Measurements from ENCODE around the gene ARNT2. TPM values are rescaled to one million over a fixed set of nuclear protein-coding genes. Genes with fewer than 3 reads are reported as not detected.

Gene ARNT2
- total and polyA plus RNA-seq, 10 of the 15 experiments (the other 5 are each of a cell fraction or from before 2014, with no cell fraction given) = 0.07 to 0.49 (median 0.09) TPM; not detected in 6

GRCh38 chr15:80536231-80536630 lies 132.0 kb downstream of the ARNT2 start:
- Histone ChIP-seq H3K4me1 (ENCODE audit: control insufficient read depth, insufficient read depth, low read length) (no peaks in the 10 kb centered on the region), H3K9ac (ENCODE audit: control insufficient read depth, insufficient read depth, low read length) (no peak overlapping the region), H3K9me3 (replicated peaks; ENCODE audit: control insufficient read depth, insufficient read depth, low read length) (no peaks in the 10 kb centered on the region; the same call in 2 of the 3 replicates), H3K4me2 (ENCODE audit: control insufficient read depth, insufficient read depth) (no peak overlapping the region), H2AFZ (ENCODE audit: control insufficient read depth, low read depth, low read length) (no peak overlapping the region), H3K36me3 (ENCODE audit: control insufficient read depth in 2 of 2, insufficient read depth in 2 of 2, low read length in 1 of 2) (no peaks in the 10 kb centered on the region), H3K27ac (ENCODE audit: control insufficient read depth, insufficient read depth) (no peak overlapping the region), H3K79me2 (ENCODE audit: control insufficient read depth, insufficient read depth, low read length) (no peaks in the 10 kb centered on the region), H3K4me3 (no peak overlapping the region), H4K20me1 (ENCODE audit: control insufficient read depth, insufficient read depth) (no peaks in the 10 kb centered on the region), H3K27me3 (replicated peaks in 1 of 2; ENCODE audit: control insufficient read depth in 2 of 2, insufficient read depth in 2 of 2, low read length in 1 of 2) (no peaks in the 10 kb centered on the region; a peak in 1 of 4 replicates)
- ChIA-PET SMC1A (ENCODE audit: uncharacterized antibody, unreplicated experiment) (interaction anchor here (0.5 kb wide), 1 partner anchor 1056 kb away, joined by 3 read pairs; no protein-coding TSS in a partner anchor), RAD21 (ENCODE audit: unreplicated experiment) (no interaction called here), POLR2A (no interaction called here), CTCF (no interaction called here)
- no peak for FAIRE-seq
- intact Hi-C loops (cut with micrococcal nuclease; ENCODE audit: unreplicated experiment) = no loop called here
- TF ChIP-seq SIN3A (IDR thresholded peaks at IDR 0.05; ENCODE audit: low read depth, low read length) = no peak
- TF ChIP-seq BMI1 (IDR thresholded peaks at IDR 0.05; ENCODE audit: borderline replicate concordance) = no peak
- no peak for TF ChIP-seq DPF2 (IDR thresholded peaks at IDR 0.05)
- TF ChIP-seq ZBTB11 (CRISPR knock-in tag; IDR thresholded peaks at IDR 0.05) = no peak
- TF ChIP-seq RBBP5 (conservative IDR thresholded peaks at IDR 0.05) = no peak
- TF ChIP-seq NFYA (IDR thresholded peaks at IDR 0.05; ENCODE audit: borderline replicate concordance, low read depth, low read length) = no peak
- no peak for TF ChIP-seq SKIL (IDR thresholded peaks at IDR 0.05; ENCODE audit: low read depth, poor library complexity, severe bottlenecking)
- TF ChIP-seq IKZF1 (conservative IDR thresholded peaks at IDR 0.05) = no peak
- no peak for TF ChIP-seq ATF7 (IDR thresholded peaks at IDR 0.05; ENCODE audit: low read depth)
- TF ChIP-seq, protein P1, sequence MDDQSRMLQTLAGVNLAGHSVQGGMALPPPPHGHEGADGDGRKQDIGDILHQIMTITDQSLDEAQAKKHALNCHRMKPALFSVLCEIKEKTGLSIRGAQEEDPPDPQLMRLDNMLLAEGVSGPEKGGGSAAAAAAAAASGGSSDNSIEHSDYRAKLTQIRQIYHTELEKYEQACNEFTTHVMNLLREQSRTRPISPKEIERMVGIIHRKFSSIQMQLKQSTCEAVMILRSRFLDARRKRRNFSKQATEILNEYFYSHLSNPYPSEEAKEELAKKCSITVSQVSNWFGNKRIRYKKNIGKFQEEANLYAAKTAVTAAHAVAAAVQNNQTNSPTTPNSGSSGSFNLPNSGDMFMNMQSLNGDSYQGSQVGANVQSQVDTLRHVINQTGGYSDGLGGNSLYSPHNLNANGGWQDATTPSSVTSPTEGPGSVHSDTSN (IDR thresholded peaks at IDR 0.05; ENCODE audit: insufficient replicate concordance, low read depth, low read length) = no peak
- in situ Hi-C loops (cut with MboI) = no loop called here
- BruUV-seq (replicated peaks) = no TSS peak
- no peak for DNase-seq (ENCODE audit: low read depth, low spot score)
- ATAC-seq = no peak
- 23% methylated on average over 5 of the region's 5 CpGs for WGBS (ENCODE audit: insufficient coverage, insufficient replicate concordance, low lambda C conversion rate, missing lambda C conversion rate)

All from GM12878 (cell line).